Endothelial cell (in vitro differentiated cells): ENCODE data around the gene AIM2. TPM values are rescaled to one million over a fixed set of nuclear protein-coding genes. Genes with fewer than 3 reads are reported as not detected.

Source experiments
- DNase-seq: peaks from one replicate; pipeline ENCODE4 v3.0.0; 2021; ENCODE audit warnings: low spot score
- H3K27ac Mint-ChIP-seq: one replicate; pipeline ENCODE4 v1.8.0; 2021; ENCODE audit warnings: mixed read lengths, inconsistent platforms; ENCODE audit not compliant: unreplicated experiment
- H3K27me3 Mint-ChIP-seq: one replicate; pipeline ENCODE4 v1.8.0; 2021; ENCODE audit warnings: mild to moderate bottlenecking, moderate library complexity, mixed read lengths, inconsistent platforms; ENCODE audit not compliant: unreplicated experiment
- H3K36me3 Mint-ChIP-seq: one replicate; pipeline ENCODE4 v1.8.0; 2021; ENCODE audit warnings: mild to moderate bottlenecking, low read depth, mixed read lengths, inconsistent platforms; ENCODE audit not compliant: unreplicated experiment
- H3K4me1 Mint-ChIP-seq: one replicate; pipeline ENCODE4 v1.8.0; 2021; ENCODE audit warnings: mild to moderate bottlenecking, mixed read lengths, inconsistent platforms; ENCODE audit not compliant: unreplicated experiment
- H3K4me3 Mint-ChIP-seq: one replicate; pipeline ENCODE4 v1.8.0; 2021; ENCODE audit warnings: mild to moderate bottlenecking, mixed read lengths, inconsistent platforms; ENCODE audit not compliant: unreplicated experiment
- H3K9me3 Mint-ChIP-seq: one replicate; pipeline ENCODE4 v1.8.0; 2021; ENCODE audit warnings: mixed read lengths, inconsistent platforms; ENCODE audit not compliant: unreplicated experiment
- CTCF ChIP-seq: fragments of 200-600 bp; sonication (generic); IDR thresholded peaks from one replicate; pipeline ENCODE4 v1.5.0; 2021; ENCODE audit warnings: antibody characterized with exemption; ENCODE audit not compliant: unreplicated experiment
- total RNA-seq: library from RNA; stranded (reverse); fragmentation: NEBNext Ultra II Directional; extraction: Animal tissue kit (Norgen Biotek cat#: 25700); gene quantifications from one replicate; pipeline ENCODE4 v1.2.1, GENCODE V29; 2021; ENCODE audit not compliant: unreplicated experiment

The AIM2 gene
- total RNA-seq, 1 donor from 2014 or later = 29.2 TPM

- no peaks in the 10 kb centered on the region for H3K9me3 Mint-ChIP-seq
- H3K4me1 Mint-ChIP-seq = peaks cover 31% of the 10 kb centered on the region
- no peak for DNase-seq
- no peak overlapping the region for H3K27ac Mint-ChIP-seq
- TF ChIP-seq CTCF = no peak
- no peak overlapping the region for H3K4me3 Mint-ChIP-seq
- H3K27me3 Mint-ChIP-seq = peaks cover 1% of the 10 kb centered on the region
- H3K36me3 Mint-ChIP-seq = peaks cover 4% of the 10 kb centered on the region
Measured at GRCh38 chr1:159092036-159092760, 15.6 kb upstream of the AIM2 start.

- Mint-ChIP-seq H3K27ac (no peak overlapping the region), H3K27me3 (peaks cover 1% of the 10 kb centered on the region), H3K9me3 (no peaks in the 10 kb centered on the region), H3K4me3 (no peak overlapping the region), H3K36me3 (peaks cover 4% of the 10 kb centered on the region), H3K4me1 (peaks cover 33% of the 10 kb centered on the region)
- no peak for TF ChIP-seq CTCF
- DNase-seq = no peak
Measured at GRCh38 chr1:159091607-159092031, 15.1 kb upstream of the AIM2 start.

- no peak for DNase-seq
- Mint-ChIP-seq H3K36me3 (peaks cover 4% of the 10 kb centered on the region), H3K4me1 (peaks cover 33% of the 10 kb centered on the region), H3K4me3 (no peak overlapping the region), H3K9me3 (no peaks in the 10 kb centered on the region), H3K27ac (no peak overlapping the region), H3K27me3 (peaks cover 1% of the 10 kb centered on the region)
- TF ChIP-seq CTCF = no peak
Measured at GRCh38 chr1:159091180-159091560, 14.6 kb upstream of the AIM2 start.

GRCh38 chr1:159090286-159091179 lies 14.0 kb upstream of the AIM2 start:
- TF ChIP-seq CTCF = no peak
- Mint-ChIP-seq H3K27ac (no peak overlapping the region), H3K9me3 (no peaks in the 10 kb centered on the region), H3K4me1 (peaks cover 33% of the 10 kb centered on the region), H3K27me3 (peaks cover 1% of the 10 kb centered on the region), H3K4me3 (no peak overlapping the region), H3K36me3 (peaks cover 4% of the 10 kb centered on the region)
- DNase-seq = no peak
